OCI-LY3 (cell line): ENCODE measurements around the gene EN1.

Experiments
- H2AFZ ChIP-seq: fragments of 200-600, 300-600 bp; shearing (Covaris generic); 2 replicates; pipeline ENCODE4 v1.6.0; 2014; ENCODE audit warnings: antibody characterized with exemption, low read depth, low read length
- H3K27ac ChIP-seq: fragments of 200-600, 300-600 bp; sonication (generic); 2 replicates; pipeline ENCODE4 v1.5.1; 2014; ENCODE audit warnings: mild to moderate bottlenecking, low read length, moderate library complexity, mixed read lengths
- H3K27me3 ChIP-seq: fragments of 200-600, 300-600 bp; sonication (generic); 2 replicates; pipeline ENCODE4 v1.6.1; 2014; ENCODE audit warnings: low read depth, low read length, mixed read lengths
- H3K36me3 ChIP-seq: fragments of 200-600, 300-600 bp; sonication (generic); replicated peaks from 2 replicates; pipeline ENCODE3; 2014; ENCODE audit warnings: low read depth, low read length, mixed read lengths
- H3K4me1 ChIP-seq: fragments of 300-600, 200-600 bp; sonication (generic); 2 replicates; pipeline ENCODE4 v1.6.1; 2014; ENCODE audit warnings: low read length, mixed read lengths
- H3K4me2 ChIP-seq: fragments of 200-600, 300-600 bp; sonication (generic); 2 replicates; pipeline ENCODE4 v1.6.1; 2014; ENCODE audit warnings: low read length, mixed read lengths
- H3K4me3 ChIP-seq: fragments of 300-600, 200-600 bp; sonication (generic); 2 replicates; pipeline ENCODE4 v1.5.1; 2014; ENCODE audit warnings: antibody characterized with exemption, mild to moderate bottlenecking, low read length, moderate library complexity
- H3K79me2 ChIP-seq: fragments of 300-600, 200-600 bp; shearing (Covaris generic); 2 replicates; pipeline ENCODE4 v1.6.1; 2014; ENCODE audit warnings: mild to moderate bottlenecking, low read length, mixed read lengths
- H3K9ac ChIP-seq: fragments of 300-600, 200-600 bp; shearing (Covaris generic); 2 replicates; pipeline ENCODE4 v1.6.0; 2014; ENCODE audit warnings: mild to moderate bottlenecking, low read length, moderate library complexity
- H3K9me3 ChIP-seq: fragments of 200-600, 300-600 bp; shearing (Covaris generic); 2 replicates; pipeline ENCODE4 v1.6.1; 2014; ENCODE audit warnings: low read length, mixed read lengths; ENCODE audit not compliant: insufficient read depth
- H4K20me1 ChIP-seq: fragments of 200-600, 300-600 bp; sonication (generic); 2 replicates; pipeline ENCODE4 v1.6.1; 2016; ENCODE audit warnings: low read length, mixed read lengths; ENCODE audit not compliant: insufficient read depth
- CTCF ChIP-seq: fragments of 200-600, 300-600 bp; sonication (generic); IDR thresholded peaks from 2 replicates; pipeline ENCODE4 v1.5.1; 2014; ENCODE audit warnings: antibody characterized with exemption, low read length, low read depth
- EZH2phosphoT487 ChIP-seq: fragments of 200-600 bp; shearing (Covaris generic); IDR thresholded peaks from 2 replicates; pipeline ENCODE4 v1.6.1; 2018; ENCODE audit warnings: antibody characterized with exemption, mixed run types, low read depth

EN1 gene

DNA sequence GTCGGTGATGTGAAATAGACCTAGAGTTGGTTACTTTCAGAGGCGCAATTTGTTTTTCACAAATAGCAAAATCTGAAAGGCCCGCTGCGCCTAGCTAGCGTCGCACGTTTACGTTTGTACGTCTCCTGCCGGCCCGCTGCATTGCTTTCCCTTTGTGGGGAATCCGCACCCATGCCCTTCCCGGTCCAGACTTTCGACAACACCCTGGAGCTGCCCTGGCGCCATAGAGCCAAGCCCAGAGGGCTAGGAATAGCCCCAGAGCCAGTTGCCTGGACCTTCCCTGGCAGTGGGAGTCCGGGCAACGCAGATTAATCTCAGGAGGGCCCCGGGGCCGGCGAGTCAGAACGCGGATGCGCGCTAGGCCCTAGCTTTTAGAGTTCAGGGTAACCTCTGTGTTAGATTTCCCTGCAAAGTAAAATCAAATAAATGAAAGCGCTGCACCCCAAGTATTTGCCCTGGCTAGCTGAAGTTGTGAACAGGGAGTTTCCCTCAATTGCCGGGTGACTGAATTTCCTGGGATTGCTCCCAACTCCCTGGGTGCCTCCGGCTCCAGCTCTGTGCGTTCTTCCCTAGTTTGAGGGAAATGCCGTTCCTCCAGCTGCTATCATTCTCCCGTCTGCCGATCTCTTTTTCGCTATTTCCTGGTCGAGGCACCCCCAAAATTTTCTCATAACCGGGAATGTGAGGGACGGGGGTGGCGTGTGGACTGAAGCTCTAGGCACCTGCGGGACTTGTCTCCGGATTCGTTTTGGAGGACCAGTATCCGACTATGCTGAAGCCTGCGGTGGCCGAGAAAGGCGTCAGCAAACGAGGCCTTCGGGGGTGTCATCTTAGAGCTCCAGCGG lies 1.2 kb upstream of the EN1 start:
- Histone ChIP-seq H3K27me3 (no peaks in the 10 kb centered on the region), H3K4me3 (no peak overlapping the region), H3K4me1 (no peaks in the 10 kb centered on the region), H3K9ac (no peak overlapping the region), H3K36me3 (no peaks in the 10 kb centered on the region), H3K27ac (no peak overlapping the region), H3K9me3 (no peaks in the 10 kb centered on the region), H2AFZ (no peak overlapping the region), H4K20me1 (no peaks in the 10 kb centered on the region), H3K79me2 (no peaks in the 10 kb centered on the region), H3K4me2 (no peak overlapping the region)
- no peak for TF ChIP-seq EZH2phosphoT487
- TF ChIP-seq CTCF, result no peak

DNA sequence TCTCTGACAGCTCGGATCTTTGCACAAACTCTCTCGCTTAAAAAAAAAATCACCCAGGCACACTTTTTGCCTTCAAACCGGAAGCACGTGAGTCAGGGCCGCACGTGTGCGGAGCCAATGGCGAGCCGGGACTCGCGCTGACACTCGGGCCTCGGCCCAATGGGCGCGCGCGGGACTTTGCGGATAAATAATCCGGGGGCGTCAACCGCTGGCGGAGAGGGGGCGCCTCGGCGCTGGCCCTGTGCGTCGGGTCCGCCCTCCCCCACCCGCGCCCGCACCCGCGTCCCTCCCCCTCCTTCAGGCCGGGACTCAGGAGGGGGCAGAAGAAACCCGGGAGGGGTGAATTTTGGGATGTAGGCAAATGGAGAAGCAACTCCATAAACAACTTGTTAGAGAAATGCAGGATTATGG lies 319 bp upstream of the EN1 start:
- H2AFZ ChIP-seq, result no peak overlapping the region
- no peaks in the 10 kb centered on the region for H3K79me2 ChIP-seq
- no peaks in the 10 kb centered on the region for H4K20me1 ChIP-seq
- TF ChIP-seq EZH2phosphoT487, result no peak
- no peak overlapping the region for H3K4me2 ChIP-seq
- H3K4me3 ChIP-seq, result no peak overlapping the region
- H3K27me3 ChIP-seq, result no peaks in the 10 kb centered on the region
- no peaks in the 10 kb centered on the region for H3K36me3 ChIP-seq
- no peak overlapping the region for H3K27ac ChIP-seq
- H3K9me3 ChIP-seq, result no peaks in the 10 kb centered on the region
- H3K9ac ChIP-seq, result no peak overlapping the region
- no peaks in the 10 kb centered on the region for H3K4me1 ChIP-seq

DNA sequence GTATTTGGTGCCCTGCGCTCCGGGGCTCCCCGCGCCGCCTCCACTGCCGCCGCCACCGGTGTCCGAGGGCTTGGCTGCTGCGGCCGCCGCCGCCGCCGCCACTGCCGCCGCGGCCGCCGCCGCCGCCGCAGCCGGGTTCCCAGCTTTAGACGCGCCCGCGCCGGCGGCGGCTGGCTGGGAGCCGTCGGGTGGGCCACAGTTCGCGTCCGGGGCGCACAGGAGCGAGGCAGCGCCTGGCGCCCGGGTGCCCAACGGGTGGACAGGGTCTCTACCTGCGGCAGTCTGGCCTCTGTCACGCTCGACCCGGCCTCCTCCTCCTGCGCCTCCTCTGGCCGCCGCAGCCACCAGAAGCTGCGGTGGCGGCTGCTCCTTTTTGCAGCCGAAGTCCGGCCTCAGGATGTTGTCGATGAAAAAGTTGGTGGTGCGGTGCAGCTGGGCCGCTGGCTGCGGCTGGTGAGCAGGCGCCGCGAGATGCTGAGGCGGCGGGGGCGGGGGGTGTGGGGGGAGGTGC lies 951 bp downstream of the EN1 start:
- Histone ChIP-seq H3K79me2 (no peaks in the 10 kb centered on the region), H2AFZ (no peak overlapping the region), H3K27ac (no peak overlapping the region), H3K36me3 (no peaks in the 10 kb centered on the region), H3K4me1 (no peaks in the 10 kb centered on the region), H3K4me2 (no peak overlapping the region), H3K9me3 (no peaks in the 10 kb centered on the region), H3K9ac (no peak overlapping the region), H3K27me3 (no peaks in the 10 kb centered on the region), H3K4me3 (no peak overlapping the region), H4K20me1 (no peaks in the 10 kb centered on the region)
- no peak for TF ChIP-seq EZH2phosphoT487
- TF ChIP-seq CTCF, result no peak

DNA sequence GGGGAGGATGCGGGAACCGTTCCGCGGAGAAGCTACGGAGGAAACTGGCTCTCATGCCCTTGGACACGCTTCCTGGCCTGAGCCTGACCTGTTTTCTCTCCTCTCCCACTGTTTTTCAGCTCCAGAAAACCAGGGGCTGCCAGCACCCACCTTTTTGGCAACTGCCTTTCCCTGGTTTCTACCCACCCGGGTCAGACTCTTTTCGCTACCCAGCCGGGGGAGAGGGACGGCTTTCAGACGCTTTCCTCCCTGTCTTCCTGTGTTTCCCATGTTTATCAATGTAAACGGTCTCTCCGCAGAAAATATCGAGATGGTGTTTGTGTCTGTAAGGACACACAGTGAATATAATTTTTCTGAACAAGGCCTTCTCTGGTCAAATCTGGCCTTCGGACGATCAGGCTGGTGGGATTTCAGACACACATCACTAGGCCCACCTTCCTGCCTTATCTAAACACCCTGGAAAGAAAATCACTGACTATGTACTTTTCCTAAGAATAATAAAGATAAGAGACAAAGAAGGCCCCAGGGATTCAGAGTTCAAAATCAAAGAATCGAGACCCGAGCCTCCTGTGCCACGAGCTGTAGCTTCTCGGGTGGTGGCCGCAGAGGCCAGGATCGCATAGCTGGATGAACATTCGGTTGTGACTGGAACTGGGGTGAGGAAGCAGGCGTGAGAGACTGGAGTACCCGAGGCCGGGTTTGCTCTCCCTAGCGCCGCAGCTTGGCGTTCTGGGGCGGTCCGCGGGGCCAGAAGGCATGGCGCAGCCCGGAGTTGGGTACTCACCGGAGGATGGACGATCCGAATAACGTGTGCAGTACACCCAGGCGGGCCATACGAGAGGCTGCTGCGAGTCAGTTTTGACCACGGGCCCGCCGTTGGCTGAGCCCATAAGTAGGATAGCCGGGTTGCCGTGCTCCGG lies 1.7 kb downstream of the EN1 start:
- no peaks in the 10 kb centered on the region for H3K27me3 ChIP-seq
- H3K79me2 ChIP-seq, result no peaks in the 10 kb centered on the region
- no peaks in the 10 kb centered on the region for H3K9me3 ChIP-seq
- TF ChIP-seq CTCF (no peak), EZH2phosphoT487 (no peak)
- H3K4me3 ChIP-seq, result no peak overlapping the region
- H3K36me3 ChIP-seq, result no peaks in the 10 kb centered on the region
- H3K9ac ChIP-seq, result no peak overlapping the region
- no peak overlapping the region for H3K4me2 ChIP-seq
- no peak overlapping the region for H3K27ac ChIP-seq
- H4K20me1 ChIP-seq, result no peaks in the 10 kb centered on the region
- no peaks in the 10 kb centered on the region for H3K4me1 ChIP-seq
- no peak overlapping the region for H2AFZ ChIP-seq
